Upper lobe of left lung (tissue), 6 donors: ENCODE data around the gene NOX5. TPM values are rescaled to one million over a fixed set of nuclear protein-coding genes. Genes with fewer than 3 reads are reported as not detected.

Experiments
- ATAC-seq, 2 donors: fragments of 200-7000 bp; cut with Tn5 transposase; one replicate each; pipeline ENCODE4 v1.9.1; 2022; ENCODE audit warnings: mild to moderate bottlenecking in 2 of 2, moderate library complexity in 2 of 2; ENCODE audit not compliant: low FRiP score in 2 of 2
- DNase-seq, 2 donors: peaks; one replicate each; pipeline ENCODE4 v3.0.0-alpha.2; 2019 to 2020
- H3K27ac ChIP-seq, 4 donors: fragments of 200-600 bp; sonication (generic); one replicate each; pipeline ENCODE4 v1.5.1; 2016 to 2019
- H3K27me3 ChIP-seq, 4 donors: fragments of 200-600 bp; sonication (generic); one replicate each; pipeline ENCODE4 v1.5.1; 2017 to 2019
- H3K36me3 ChIP-seq, 4 donors: fragments of 200-600 bp; sonication (generic); one replicate each; pipeline ENCODE4 v1.5.1; 2016 to 2019
- H3K4me1 ChIP-seq, 4 donors: fragments of 200-600 bp; sonication (generic); one replicate each; pipeline ENCODE4 v1.5.1; 2018 to 2019
- H3K4me3 ChIP-seq, 4 donors: fragments of 200-600 bp; sonication (generic); one replicate each; pipeline ENCODE4 v1.5.1; 2017 to 2019; ENCODE audit warnings: mild to moderate bottlenecking in 2 of 4, moderate library complexity in 1 of 4
- H3K9me3 ChIP-seq, 4 donors: fragments of 200-600 bp; sonication (generic); one replicate each; pipeline ENCODE4 v1.5.1; 2018 to 2019
- CTCF ChIP-seq, 6 experiments: fragments of 450-650 bp in 4 of 6; fragments of 200-600 bp in 2 of 6; sonication (generic) in 2 of 6; IDR thresholded peaks; one replicate each; pipeline ENCODE4 v1.5.1; 2016 to 2019; ENCODE audit warnings: antibody characterized with exemption in 6 of 6
- EP300 ChIP-seq, 4 donors: sonication (generic); formaldehyde crosslinking; IDR thresholded peaks; one replicate each; pipeline ENCODE4 v1.5.1; 2017; ENCODE audit warnings: antibody characterized with exemption in 4 of 4, control low read depth in 2 of 4
- POLR2A ChIP-seq, 4 donors: fragments of 450-650 bp; IDR thresholded peaks; one replicate each; pipeline ENCODE4 v1.5.1; 2016 to 2017; ENCODE audit warnings: antibody characterized with exemption in 4 of 4, mild to moderate bottlenecking in 2 of 4
- POLR2AphosphoS5 ChIP-seq, 2 donors: sonication (generic); formaldehyde crosslinking; IDR thresholded peaks; one replicate each; pipeline ENCODE4 v1.5.1; 2017; ENCODE audit warnings: antibody characterized with exemption in 2 of 2
- WGBS, 2 donors: methylation state at CpG; one replicate each; pipeline ENCODE4 v1.1.5; 2017 to 2018; 5-methylcytosine and 5-hydroxymethylcytosine counted together
- total RNA-seq, 6 donors: library from RNA; depleted of rRNA in 4 of 6; stranded (reverse); fragments of >200 nt in 4 of 6; gene quantifications; one replicate each; pipeline versions ENCODE4 v1.1.0 to v1.2.1, GENCODE V29; 2016 to 2021
- donor health status: DM: no; HTN: no; CAD: no; lungs with moderate emphysema.
- donor health status: DM: no; HTN: yes; CAD: no; lungs with severe emphysema.

NOX5 gene
- total RNA-seq, 6 donors from 2014 or later = 0.20 to 5.7 (median 1.4) TPM; not detected in 2

DNA sequence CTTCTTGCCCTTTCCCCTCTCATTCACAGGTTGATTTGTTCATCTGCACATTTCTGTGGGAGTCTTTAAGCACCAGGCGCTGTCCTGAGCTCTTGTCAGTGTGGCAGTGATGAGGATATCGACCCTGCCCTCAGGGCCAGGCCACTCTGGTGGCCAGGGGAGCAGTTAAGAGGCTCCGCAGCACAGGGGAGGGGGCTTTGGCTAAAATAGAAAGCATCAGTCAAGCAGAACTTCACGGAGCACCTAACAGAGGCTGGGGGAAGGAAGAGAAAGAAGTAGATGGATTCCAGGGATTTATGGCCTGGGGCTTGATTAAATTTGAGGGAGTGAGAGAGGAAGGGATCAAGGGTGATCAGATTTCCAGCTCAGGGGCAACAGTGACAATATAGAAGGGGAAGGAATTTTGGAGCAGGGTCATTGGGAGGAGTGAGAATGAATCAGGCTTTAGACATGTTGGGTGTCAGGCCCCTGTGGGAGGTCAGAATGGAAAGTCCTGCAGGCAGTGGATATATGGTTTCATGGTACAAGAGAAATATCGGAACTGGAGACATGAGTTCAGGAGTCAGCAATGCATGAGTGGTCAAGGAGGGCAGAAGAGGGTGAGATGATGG is 73.0 kb downstream of the NOX5 start:
- Histone ChIP-seq H3K9me3 (no peaks in the 10 kb centered on the region), H3K27ac (no peak overlapping the region), H3K4me3 (no peak overlapping the region), H3K27me3 (no peaks in the 10 kb centered on the region), H3K4me1 (peaks cover 6 to 10% (median 6%) of the 10 kb centered on the region in 4 donors), H3K36me3 (no peaks in the 10 kb centered on the region)
- WGBS, 2 donors = 94 to 97% methylated on average over 5 of the region's 5 CpGs
- TF ChIP-seq POLR2A (IDR thresholded peaks at IDR 0.05) (no peak), EP300 (IDR thresholded peaks at IDR 0.05) (no peak), POLR2AphosphoS5 (IDR thresholded peaks at IDR 0.05) (no peak), CTCF (IDR thresholded peaks at IDR 0.05) (no peak)
- DNase-seq (no peak), ATAC-seq (no peak)

- TF ChIP-seq POLR2AphosphoS5 (IDR thresholded peaks at IDR 0.05) (no peak), POLR2A (IDR thresholded peaks at IDR 0.05) (no peak), CTCF (IDR thresholded peaks at IDR 0.05) (no peak), EP300 (IDR thresholded peaks at IDR 0.05) (no peak)
- WGBS, 2 donors = 34 to 39% methylated on average over 10 of the region's 10 CpGs
- no peak for ATAC-seq
Measured at GRCh38 chr15:69088300-69088965, 73.9 kb downstream of the NOX5 start.

DNA sequence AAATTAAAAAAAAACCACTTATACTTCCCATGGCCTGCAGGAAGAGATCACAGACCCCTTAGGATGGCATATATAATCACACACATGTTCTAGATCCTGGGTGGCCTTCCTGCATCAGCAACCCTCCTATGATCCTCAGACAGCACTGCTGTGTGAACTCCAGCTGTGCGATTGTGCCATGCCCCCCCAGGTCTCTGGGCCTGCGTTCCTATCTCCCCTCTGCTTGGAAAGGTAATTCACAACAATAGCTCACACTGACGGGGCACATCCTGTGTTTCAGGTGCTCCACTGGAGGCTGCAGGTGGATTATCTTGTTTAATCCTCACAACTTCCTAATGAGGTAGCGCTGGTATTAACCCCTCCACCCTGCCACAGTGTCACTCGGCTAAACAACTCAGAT is 74.8 kb downstream of the NOX5 start:
- 85 to 92% methylated on average over 5 of the region's 5 CpGs for WGBS, 2 donors
- Histone ChIP-seq H3K27me3 (no peaks in the 10 kb centered on the region), H3K4me1 (no peaks in the 10 kb centered on the region), H3K36me3 (no peaks in the 10 kb centered on the region), H3K27ac (no peak overlapping the region), H3K9me3 (no peaks in the 10 kb centered on the region), H3K4me3 (no peak overlapping the region)
- DNase-seq (no peak), ATAC-seq (no peak)
- TF ChIP-seq POLR2A (IDR thresholded peaks at IDR 0.05) (no peak), POLR2AphosphoS5 (IDR thresholded peaks at IDR 0.05) (no peak), CTCF (IDR thresholded peaks at IDR 0.05) (no peak), EP300 (IDR thresholded peaks at IDR 0.05) (no peak)

More at GRCh38 chr15:69088300-69088965, 73.9 kb downstream of the NOX5 start:
- no peak overlapping the region for H3K4me3 ChIP-seq
- H3K27me3 ChIP-seq = no peaks in the 10 kb centered on the region
- DNase-seq = no peak
- H3K27ac ChIP-seq = no peak overlapping the region
- H3K9me3 ChIP-seq = no peaks in the 10 kb centered on the region
- H3K4me1 ChIP-seq = peaks cover 0 to 3% (median 0%) of the 10 kb centered on the region in 4 donors
- H3K36me3 ChIP-seq = no peaks in the 10 kb centered on the region

- no peak for ATAC-seq
- no peak for TF ChIP-seq POLR2A (IDR thresholded peaks at IDR 0.05)
- no peak for TF ChIP-seq CTCF (IDR thresholded peaks at IDR 0.05)
- no peak for TF ChIP-seq POLR2AphosphoS5 (IDR thresholded peaks at IDR 0.05)
- no peak for TF ChIP-seq EP300 (IDR thresholded peaks at IDR 0.05)
- Histone ChIP-seq H3K9me3 (no peaks in the 10 kb centered on the region), H3K36me3 (no peaks in the 10 kb centered on the region), H3K4me3 (no peak overlapping the region), H3K4me1 (no peaks in the 10 kb centered on the region), H3K27me3 (no peaks in the 10 kb centered on the region), H3K27ac (no peak overlapping the region)
- whole genome bisulfite sequencing, 2 donors = 65 to 67% methylated on average over 5 of the region's 5 CpGs
- DNase-seq = no peak
Measured at GRCh38 chr15:69090197-69090948, 75.9 kb downstream of the NOX5 start.
